HG02763 (cell line): ENCODE data around the gene CLASP2.
"Not testable (repeated sequence)": the region's sequence is repeated elsewhere in the genome, so short reads cannot be mapped to it uniquely, and the experiment has no call there.

Experiments used
- ATAC-seq: cut with Tn5 transposase; IDR thresholded peaks from one replicate; pipeline ENCODE4 v1.9.1; 2021; ENCODE audit warnings: mild to moderate bottlenecking, moderate library complexity; ENCODE audit not compliant: unreplicated experiment

CLASP2 gene

DNA sequence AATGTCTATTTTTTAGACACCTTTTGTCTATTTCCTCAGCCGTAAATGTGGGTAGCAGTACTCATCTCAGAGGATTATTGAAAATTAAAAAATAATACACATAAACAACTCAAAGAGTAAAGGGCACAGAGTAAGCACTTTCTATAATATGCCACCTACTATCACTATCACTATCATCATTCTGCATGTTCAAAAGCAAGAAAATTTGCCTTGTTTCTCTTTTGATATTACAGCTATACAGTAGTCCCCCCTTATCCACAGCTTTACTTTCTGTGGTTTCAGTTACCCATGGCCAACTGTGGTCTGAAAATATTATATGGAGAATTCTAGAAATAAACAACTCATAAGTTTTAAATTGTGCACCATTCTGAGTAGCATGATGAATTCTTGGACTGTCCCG is 27.7 kb downstream of the CLASP2 start:
- no peak for ATAC-seq

DNA sequence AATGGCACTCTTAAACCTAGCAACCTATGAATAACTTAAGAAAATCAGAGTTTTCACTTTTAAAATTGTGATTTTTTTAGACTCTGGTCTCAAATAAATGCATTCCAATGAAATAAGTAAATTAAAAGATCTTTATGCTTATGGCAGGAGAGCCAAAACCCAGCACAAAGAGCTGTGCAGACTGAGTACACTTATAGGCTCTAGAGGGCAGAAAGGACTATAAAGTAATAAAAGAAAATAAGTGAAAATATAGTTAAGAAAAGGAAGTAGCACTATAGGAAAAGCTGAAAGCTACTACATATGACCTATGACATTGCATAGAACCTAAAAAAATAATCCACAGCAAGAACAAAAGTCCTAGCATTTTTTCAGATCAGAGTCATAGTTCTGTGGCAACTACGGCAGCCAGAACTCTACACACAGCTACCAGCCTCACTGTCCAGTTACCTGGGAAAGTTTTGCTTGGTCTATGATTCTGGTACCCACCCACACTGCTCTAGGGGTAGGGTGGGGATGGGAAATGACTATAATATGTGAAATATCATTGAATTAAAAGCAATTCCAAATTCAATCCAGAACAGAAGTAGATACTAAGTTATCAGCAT is 30.5 kb downstream of the CLASP2 start:
- no peak for ATAC-seq

DNA sequence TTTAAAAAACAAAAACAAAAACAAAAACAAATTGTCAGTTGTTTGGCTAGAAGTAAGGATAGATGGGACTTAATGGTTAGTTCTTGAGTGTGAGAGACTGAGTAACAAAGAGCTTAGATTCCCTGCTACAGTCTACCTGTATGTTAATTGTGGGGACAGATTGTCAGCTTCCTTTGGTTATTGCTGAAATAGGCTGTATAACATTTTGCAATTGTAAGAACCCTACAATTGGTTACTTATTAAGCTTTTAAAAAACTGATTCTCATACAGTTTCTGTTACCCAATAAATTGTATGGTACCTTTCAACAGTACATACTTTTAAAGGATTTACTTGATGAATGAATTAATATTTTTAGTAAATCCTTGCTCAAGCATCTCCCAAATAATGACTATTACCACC is 35.3 kb downstream of the CLASP2 start:
- ATAC-seq: no peak

DNA sequence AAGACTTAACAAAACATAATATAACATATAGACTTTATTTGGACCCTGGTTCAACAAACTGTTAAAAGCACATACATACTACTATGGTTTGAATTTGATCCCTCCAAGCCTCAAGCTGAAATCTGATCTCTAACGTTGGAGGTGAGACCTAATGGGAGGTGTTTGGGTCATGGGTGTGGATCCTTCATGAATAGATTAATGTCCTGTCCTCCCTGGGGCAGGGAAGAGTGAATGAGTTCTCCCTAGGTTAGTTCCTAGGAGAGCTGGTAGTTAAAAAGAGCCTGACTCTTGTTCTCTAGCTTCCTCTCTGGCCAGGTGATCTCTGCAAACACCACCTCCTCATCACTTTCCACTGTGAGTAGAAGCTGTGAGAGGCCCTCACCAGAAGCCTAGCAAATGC is 36.4 kb downstream of the CLASP2 start:
- no peak for ATAC-seq

DNA sequence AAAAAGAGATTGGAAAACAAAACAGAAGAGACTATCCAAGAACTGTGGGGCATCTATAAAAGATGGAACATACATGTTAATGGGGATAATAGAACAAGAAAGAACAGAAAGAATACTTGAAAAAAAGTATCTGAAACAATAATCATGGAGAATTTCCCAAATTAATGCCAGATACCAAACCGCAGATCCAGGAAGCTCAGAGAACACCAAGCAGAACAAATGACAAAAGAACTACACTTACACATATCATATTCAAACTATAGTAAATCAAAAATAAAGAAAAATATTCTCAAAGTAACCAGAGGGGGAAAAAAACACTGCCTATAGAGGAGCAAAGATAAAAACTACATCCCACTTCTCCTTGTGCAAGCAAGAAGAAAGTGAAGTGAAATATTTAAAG is 40.0 kb downstream of the CLASP2 start:
- no peak for ATAC-seq

DNA sequence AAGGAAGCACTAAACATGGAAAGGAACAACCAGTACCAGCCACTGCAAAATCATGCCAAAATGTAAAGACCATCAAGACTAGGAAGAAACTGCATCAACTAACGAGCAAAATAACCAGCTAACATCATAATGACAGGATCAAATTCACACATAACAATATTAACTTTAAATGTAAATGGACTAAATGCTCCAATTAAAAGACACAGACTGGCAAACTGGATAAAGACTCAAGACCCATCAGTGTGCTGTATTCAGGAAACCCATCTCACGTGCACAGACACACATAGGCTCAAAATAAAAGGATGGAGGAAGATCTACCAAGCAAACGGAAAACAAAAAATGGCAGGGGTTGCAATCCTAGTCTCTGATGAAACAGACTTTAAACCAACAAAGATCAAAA is 44.6 kb downstream of the CLASP2 start:
- ATAC-seq: not testable (repeated sequence)

DNA sequence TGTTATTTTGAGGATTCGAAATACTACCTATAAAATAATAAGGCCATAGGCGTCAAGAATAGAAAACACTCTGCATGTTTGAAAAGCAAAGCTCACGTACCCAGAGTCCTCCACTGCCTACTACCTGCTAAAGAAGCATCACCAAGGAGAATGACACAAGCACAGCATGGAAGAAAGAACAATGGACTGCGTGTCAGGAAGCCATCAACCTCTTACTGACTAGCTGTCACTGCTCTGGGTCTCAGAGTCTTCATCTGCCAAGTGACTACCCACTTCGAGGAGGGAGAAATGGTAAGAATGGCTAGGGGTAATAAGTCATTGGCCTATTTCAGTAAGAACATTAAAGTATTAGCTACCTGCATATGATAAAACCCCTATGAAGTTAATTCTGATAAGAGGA is 49.4 kb downstream of the CLASP2 start:
- no peak for ATAC-seq

DNA sequence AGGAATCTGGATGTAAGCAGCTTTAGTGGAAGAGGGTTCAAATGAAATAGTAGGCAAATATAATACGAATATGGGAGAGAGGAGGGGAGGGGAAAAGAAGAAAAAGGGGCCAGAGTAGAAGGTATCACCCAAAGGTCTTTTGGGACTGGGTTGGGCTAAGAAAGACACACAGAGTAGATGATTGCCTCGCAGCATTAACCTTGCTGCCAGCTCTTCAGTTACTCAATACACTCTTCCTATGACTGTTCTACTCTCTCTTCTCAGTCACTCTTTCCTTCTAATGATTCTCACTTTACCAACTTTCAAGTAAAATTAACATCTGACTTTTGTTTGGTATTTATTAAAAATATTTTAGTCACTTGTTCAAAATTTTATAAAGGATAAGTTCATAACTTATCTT is 52.8 kb downstream of the CLASP2 start:
- ATAC-seq: no peak

DNA sequence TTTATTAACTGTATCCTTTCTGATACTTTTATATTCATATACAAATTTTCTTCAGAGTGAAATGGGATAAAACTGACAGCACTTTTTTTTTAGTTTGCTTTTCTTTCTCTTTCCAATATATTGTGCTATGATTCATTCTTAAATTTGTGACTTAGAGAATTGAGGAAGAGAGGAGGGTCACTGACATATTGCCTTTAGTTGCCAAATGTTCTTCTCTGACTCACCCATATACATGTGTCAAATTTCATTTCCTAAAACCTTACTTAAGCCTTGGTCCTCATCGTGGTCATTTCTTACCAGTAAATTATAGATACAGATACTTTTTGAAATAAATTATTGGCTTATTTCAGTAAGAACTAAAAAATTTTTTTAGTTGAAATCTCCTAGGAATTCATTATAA is 53.9 kb downstream of the CLASP2 start:
- ATAC-seq: no peak

DNA sequence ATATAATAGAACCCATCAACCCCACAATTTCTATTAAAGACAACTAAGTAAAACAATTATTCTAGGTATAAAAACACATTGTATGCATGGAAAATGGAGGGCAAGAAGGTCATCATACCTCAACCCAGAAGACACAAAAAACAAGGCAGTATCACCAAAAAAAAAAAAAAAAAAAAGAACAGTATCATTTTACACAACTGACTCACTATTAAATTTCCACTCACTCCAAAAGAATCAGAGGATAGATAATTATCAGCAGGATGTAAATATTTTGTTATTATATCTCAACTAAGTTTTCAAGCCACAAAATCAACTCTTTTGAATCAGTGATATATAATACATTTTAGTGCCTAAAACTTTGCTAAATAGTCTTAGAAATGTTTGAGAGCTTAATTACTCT is 55.0 kb downstream of the CLASP2 start:
- no peak for ATAC-seq

DNA sequence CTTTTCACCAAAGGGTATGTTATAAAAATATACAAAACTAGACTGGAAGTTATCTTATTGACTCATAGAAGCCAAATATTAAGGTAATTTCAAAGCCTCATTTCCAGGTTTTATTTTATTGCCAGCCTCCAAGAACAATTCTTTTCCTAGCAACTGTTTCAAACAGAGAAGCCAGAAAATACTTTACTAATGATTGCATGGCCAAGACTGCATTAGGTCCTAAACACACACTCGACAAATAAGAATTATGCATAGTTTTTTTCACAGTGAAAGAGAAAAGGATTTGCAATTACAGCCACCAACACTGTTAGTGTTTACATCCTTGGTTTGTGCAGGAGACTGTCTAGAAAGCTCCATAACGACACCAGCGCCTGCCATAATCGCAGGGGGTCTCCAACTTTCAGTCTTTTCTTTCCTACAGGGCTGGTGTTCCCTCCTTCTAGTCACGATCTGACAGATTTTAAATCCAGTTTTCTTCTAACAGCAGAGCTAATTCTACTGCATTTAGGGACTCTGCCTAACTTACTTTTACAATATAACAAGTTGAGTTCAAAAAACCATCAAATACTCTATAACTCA is 58.1 kb downstream of the CLASP2 start:
- ATAC-seq: no peak

DNA sequence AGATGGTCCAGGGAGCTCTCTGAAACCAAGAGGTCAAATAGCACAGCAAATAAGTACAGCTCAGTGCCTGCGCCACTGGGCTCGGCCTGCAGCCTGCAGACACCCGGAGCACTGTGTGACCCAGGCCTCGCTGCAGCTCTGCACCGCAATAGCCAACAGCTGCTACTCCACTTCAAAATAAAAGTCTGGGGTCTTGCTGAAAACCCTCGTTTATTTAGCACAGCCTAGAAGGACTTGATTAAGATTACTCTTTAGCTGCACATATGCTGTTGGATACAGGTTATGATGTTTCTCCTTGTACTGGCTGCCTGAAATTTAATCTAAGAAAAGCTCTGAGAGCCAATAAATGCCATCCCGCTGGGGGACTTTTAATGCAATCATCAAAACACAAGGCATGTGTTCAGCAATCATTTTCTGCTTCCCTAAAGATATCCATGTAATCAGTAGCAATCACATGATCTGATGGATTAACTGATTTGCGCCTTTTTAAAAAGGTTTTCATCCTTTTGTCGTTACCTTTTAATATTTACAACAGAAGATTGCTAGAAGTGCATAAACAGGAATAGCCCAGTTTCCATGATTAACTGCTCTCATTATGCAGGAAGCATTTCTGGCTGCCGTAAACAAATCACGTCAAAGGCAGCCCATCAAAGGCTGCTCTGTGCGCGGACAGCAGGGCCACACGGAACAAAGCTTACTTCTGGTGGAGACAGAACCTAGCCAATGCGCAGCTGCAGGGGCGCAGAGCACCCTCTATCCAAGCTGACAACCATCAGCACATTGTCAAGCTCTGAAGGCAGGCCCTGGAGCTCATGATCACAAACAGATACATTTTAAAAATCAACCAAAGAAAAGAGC is 58.8 kb downstream of the CLASP2 start:
- ATAC-seq: peak; percentile 84

DNA sequence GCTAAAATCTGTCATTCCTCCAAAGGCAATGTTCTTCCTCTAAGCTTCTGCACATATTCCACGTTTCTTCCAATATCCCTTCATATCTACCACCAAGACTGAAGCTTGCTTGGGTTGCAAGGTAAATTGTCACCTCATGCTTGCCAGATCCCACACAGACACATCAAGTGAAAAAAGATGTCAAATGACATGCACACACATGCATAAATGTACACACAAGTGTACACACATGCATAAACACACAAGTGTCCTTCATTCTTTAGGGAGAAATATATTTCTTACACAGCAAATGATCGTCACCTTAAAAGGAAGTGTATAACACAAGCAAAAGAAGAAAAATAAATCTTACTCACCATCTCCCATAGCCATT is 59.4 kb downstream of the CLASP2 start:
- no peak for ATAC-seq

DNA sequence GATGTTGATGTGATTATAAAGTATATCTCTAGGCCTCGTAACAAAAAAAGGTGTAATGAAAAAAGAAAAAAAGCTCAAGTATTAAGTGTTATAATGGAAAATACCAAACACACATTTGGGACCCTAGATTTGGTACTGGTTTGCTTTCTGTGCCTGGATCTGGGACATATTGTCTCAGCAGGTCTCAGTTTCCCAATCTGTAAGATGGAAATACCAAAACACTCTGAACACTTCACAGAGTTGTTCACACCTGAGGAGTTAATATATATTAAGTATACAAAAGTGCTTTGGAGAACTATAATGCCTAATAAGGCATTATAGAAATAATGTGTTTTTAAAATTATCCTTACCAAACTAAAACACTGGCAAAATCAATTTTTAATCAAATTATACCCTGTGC is 60.0 kb downstream of the CLASP2 start:
- no peak for ATAC-seq

DNA sequence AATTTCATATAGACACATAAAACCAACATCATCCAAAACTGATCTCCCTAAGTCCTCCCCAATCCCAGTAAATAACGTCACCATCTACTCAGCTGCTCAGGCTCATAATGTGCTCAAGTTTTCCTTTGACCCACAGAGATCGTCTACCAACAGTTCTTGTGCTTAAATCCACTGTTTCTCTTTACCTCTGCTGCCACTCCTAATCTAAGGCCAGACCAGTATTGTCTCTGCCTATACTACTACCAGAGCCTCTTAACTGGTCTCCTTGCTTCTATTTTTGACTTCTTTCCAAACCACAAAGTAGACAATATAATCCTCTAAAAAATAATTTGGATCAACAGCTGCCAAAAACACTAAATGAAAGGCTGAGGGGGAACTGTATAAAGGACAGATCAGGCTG is 65.3 kb downstream of the CLASP2 start:
- ATAC-seq: no peak

DNA sequence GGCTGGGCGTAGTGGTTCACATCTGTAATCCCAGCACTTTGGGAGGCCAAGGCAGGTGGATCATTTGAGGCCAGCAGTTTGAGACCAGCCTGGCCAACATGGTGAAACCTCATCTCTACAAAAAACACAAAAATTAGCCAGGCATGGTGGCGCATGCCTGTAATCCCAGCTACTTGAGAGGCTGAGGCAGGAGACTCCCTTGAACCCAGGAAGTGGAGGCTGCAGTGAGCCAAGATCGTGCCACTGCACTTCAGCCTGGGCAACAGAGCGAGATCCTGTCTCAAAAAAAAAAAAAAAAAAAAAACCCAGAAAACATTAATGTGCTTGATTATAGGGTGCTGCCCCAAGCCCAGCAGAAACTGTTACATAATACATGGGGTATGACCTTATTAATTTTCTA is 67.0 kb downstream of the CLASP2 start:
- ATAC-seq: not testable (repeated sequence)

DNA sequence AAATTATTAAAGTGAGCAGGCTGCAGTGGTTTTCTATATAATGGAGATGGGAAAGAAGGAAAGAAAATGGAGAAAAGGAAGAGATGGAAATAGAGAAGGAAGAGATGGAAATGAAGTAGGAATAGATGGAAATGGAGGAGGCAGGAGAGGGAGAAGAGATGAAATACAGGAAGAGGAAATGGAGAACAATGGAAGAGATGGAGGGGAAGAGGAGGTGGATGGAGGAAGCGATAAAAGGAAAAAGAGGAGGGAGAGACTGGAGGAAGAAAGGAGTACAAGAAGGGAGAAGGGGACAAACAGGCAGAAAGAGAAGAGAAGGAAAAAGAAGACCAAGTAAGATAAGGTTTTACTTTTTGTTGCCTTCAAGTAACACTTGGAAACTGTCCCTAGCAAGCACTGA is 67.6 kb downstream of the CLASP2 start:
- no peak for ATAC-seq

DNA sequence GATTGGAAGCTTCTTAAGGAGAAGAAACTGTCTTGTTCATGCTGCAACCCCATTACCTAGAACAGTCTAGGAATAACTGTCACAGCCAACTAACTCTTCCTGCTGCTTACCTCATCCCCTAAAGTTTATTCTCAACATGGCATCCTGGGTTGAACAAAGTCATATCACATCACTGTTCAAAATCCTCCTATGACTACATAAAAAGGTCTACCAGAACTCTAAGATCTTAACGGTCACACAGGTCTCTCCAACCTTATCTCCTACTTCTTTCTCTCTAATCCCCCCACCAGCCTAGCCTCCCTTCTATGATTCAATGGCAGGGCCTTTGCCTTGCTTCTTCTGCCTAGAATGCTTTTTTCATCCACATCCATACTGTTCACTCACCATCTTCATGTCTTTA is 69.3 kb downstream of the CLASP2 start:
- ATAC-seq: no peak

DNA sequence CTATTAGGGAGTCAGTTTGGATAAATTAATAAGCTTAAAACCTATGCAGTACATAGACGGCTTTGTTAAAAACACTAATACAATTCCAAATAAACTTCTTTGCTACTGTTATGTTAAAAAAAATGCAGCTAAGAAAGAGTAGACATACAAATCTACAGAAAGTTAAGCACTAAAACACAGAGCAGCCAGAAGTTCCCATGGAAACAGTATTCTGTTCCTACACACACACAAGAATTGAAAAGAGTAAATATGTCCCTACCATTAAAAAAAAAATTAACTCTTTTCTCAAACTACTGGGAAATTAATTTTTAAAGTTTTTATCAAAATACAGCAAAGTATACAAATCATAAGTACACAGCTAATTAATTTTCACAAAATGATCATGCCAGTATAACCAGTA is 71.6 kb downstream of the CLASP2 start:
- ATAC-seq: no peak

DNA sequence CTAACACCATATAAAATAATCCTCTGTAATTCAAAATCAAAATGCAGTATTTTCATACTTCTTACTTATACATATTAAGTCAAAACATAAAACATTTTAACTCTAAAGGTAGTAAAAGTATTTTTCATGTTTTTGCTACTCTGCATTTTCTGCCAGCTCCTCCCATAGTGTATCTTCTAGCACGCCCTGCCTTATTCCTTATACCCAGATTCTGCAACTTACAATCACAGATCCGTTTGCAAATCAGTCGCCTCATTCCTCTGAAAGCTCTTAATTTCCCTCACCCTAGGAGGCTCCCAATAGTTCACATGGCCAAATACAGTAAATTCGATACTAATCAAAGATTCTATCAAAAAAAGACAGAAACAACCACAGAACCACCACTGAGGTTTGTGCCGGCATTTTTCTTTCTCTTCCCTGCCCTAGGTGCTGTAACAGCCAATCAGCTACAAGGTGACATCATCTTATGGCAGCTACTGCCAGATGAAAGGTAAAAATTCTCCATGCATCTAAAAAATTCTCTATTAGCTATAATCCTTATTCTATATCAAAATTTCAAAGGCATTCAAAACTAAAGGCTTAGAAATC is 72.9 kb downstream of the CLASP2 start:
- no peak for ATAC-seq

DNA sequence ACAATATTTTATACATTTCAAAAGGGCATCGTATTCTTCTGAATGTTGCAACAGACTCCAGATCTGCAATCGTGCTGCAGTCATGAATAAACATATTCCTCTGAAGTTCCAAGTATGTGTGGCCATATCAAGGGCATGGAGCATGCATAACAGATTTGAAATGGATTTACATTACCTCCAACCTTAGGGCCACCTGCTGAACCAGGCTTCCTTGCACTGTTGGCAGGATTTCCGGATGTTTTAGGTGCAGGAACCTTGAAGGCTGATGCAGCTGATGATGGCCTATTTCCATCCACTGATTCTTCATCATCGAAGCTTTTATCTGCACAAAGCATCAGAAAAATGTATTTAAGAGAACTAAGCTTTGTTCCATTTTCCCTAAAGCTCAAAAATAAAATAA is 73.5 kb downstream of the CLASP2 start:
- no peak for ATAC-seq

DNA sequence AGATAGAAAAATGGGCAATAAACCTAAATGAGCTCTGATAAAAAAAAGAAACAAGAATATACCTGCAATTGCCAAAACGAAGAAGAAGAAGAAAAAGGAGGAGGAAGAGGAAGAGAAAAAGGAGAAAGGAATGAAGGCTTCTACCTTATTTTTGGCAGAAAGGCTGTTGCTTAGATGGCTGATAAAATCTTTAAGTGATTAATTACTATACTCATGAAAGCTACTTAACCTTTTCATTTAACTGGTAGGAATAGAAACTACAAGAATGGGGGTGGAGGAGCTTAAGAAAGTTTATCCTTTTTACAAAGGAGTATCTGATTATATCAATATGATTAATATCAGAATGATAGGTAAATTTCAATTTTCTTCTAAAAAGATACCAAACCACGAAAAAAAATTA is 75.2 kb downstream of the CLASP2 start:
- no peak for ATAC-seq
